GM12892 (cell line): ENCODE measurements around the gene PFDN5.

ENCODE experiments used
- POLR2A ChIP-seq: IDR thresholded peaks from 2 replicates; pipeline ENCODE4 v1.6.1; 2011; ENCODE audit warnings: low read depth, low read length, control low read depth
- POLR2AphosphoS5 ChIP-seq: IDR thresholded peaks from 2 replicates; pipeline ENCODE4 v1.6.1; 2011; ENCODE audit warnings: low read depth, low read length, control low read depth

DNA sequence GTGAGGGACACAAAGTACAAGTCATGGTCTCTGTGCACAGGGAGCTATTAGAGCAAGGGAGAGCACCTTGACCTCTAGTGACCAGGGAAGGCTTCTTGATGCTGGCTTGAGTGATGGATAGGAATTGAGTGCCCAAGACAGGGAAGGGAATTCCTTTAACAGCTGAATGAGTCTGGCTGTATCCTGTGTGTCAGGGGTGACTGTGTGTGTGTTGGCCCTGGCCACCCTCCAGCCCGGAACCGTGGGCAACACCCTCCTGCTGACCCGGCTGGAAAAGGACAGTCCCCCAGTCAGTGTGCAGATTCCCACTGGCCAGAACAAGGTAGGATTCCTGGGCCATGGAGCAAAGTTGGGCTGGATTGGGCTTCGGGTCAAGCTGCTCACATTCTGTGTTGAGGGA, 5.5 kb upstream of the PFDN5 start:
- TF ChIP-seq POLR2AphosphoS5 (no peak), POLR2A (no peak)
